Bronchus fibroblast of lung (primary cell): ENCODE measurements around the gene INPP5E. TPM values are rescaled to one million over a fixed set of nuclear protein-coding genes. Genes with fewer than 3 reads are reported as not detected.

Source experiments
- total RNA-seq: library from RNA; depleted of rRNA; stranded (reverse); fragments of >200 nt; gene quantifications from 2 replicates; pipeline ENCODE4 v1.2.3, GENCODE V29; 2015

Gene INPP5E
- total RNA-seq = 10.0 and 11.9 TPM in 2 replicates

GRCh38 chr9:136439481-136440408, at the start of gene INPP5E:
Gene INPP5E, minus strand, starts transcription at chr9:136439845. Its CDS starts 426 bp downstream, at chr9:136439419.

GRCh38 chr9:136482793-136483588, 43.3 kb upstream of the INPP5E start, which contains the start of gene SEC16A:
Gene SEC16A, minus strand, starts transcription at chr9:136483040. Its CDS starts 5,425 bp downstream, at chr9:136477615.

GRCh38 chr9:136410500-136411287, 29.0 kb downstream of the INPP5E start, which contains the start of the genes ENTR1 and PMPCA:
Gene ENTR1, minus strand, starts transcription at chr9:136410614. Its CDS starts 217 bp downstream, at chr9:136410397.
Gene PMPCA, plus strand, starts transcription at chr9:136410658. Its CDS starts 11 bp downstream, at chr9:136410669.

GRCh38 chr9:136400038-136400834, 39.4 kb downstream of the INPP5E start, which contains the start of gene SNAPC4:
Gene SNAPC4, minus strand, starts transcription at chr9:136400170. Its CDS starts 1,742 bp downstream, at chr9:136398428.

Other genes with a start within 250 kb of the INPP5E start
- gene LHX3, start 234.7 kb downstream of the INPP5E start, total RNA-seq = not detected in 2 replicates
- 17.1 and 20.3 TPM in 2 replicates for gene QSOX2, start 194.0 kb downstream of the INPP5E start, total RNA-seq
- not detected in 2 replicates for gene CCDC187, start 135.8 kb downstream of the INPP5E start, total RNA-seq
- gene GPSM1, start 112.3 kb downstream of the INPP5E start, total RNA-seq = 99.4 and 110 TPM in 2 replicates
- gene DNLZ, start 76.1 kb downstream of the INPP5E start, total RNA-seq = 53.7 and 65.4 TPM in 2 replicates
- gene CARD9, start 66.2 kb downstream of the INPP5E start, total RNA-seq = 1.9 and 2.4 TPM in 2 replicates
- 6.7 and 8.1 TPM in 2 replicates for gene SNAPC4, start 39.7 kb downstream of the INPP5E start, total RNA-seq
- gene ENTR1, start 29.2 kb downstream of the INPP5E start, total RNA-seq = 43.0 and 45.2 TPM in 2 replicates
- 52.8 and 62.6 TPM in 2 replicates for gene PMPCA, start 29.2 kb downstream of the INPP5E start, total RNA-seq
- 27.6 and 33.7 TPM in 2 replicates for gene SEC16A, start 43.2 kb upstream of the INPP5E start, total RNA-seq
- 7.2 and 9.7 TPM in 2 replicates for gene NOTCH1, start 106.2 kb upstream of the INPP5E start, total RNA-seq
- 2.1 and 2.4 TPM in 2 replicates for gene EGFL7, start 223.1 kb upstream of the INPP5E start, total RNA-seq
- gene AGPAT2, start 247.6 kb upstream of the INPP5E start, total RNA-seq = 35.5 and 36.6 TPM in 2 replicates